ENCODE data around the gene ARFGAP1. TPM values are rescaled to one million over a fixed set of nuclear protein-coding genes. Genes with fewer than 3 reads are reported as not detected.

Gene ARFGAP1
- total RNA-seq, 1 donor, result 85.5 TPM

DNA sequence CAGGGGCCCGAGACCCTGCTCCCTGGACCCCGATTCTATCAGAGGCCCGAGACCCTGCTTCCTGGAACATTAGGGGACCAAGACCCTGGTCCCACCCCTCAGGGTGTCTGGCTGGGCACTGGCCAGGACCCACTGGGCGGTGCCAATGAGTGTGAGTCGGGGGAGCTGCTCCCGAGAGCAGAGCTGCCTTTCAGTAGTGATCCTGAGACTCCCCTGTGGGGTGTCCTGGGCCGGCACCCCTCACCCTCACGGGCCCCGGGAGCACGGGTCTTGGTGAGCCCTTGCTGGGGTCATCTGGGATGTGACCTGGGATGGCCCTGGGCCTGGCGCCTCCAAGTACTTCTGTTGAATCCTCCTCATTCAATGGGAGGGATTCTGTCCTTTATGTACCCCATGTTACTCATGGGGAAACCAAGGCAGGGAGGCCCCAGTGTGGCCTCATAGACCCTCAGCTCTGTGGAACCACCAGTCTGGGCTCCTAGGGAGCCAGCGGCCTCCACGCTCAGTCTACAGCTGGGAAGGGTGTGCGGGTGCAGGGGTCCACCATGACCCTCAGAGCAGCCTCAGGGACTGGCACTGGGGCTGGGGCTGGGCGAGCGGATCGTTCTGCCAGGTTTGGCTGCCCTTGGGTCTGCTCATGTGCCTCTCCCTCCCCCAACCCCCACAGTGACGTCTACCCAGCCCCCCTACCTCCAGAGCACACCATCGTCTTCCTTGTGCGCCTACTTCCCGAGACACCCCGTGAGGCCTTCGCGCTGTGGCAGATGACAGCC, 46.0 kb downstream of the ARFGAP1 start:
- no peak overlapping the region for H3K4me3 ChIP-seq (ENCODE audit: low read depth, low read length)
- no peak for DNase-seq (ENCODE audit: low read depth)
- TF ChIP-seq CTCF (IDR thresholded peaks at IDR 0.05; ENCODE audit: insufficient read depth, low read depth, low read length), result no peak

DNA sequence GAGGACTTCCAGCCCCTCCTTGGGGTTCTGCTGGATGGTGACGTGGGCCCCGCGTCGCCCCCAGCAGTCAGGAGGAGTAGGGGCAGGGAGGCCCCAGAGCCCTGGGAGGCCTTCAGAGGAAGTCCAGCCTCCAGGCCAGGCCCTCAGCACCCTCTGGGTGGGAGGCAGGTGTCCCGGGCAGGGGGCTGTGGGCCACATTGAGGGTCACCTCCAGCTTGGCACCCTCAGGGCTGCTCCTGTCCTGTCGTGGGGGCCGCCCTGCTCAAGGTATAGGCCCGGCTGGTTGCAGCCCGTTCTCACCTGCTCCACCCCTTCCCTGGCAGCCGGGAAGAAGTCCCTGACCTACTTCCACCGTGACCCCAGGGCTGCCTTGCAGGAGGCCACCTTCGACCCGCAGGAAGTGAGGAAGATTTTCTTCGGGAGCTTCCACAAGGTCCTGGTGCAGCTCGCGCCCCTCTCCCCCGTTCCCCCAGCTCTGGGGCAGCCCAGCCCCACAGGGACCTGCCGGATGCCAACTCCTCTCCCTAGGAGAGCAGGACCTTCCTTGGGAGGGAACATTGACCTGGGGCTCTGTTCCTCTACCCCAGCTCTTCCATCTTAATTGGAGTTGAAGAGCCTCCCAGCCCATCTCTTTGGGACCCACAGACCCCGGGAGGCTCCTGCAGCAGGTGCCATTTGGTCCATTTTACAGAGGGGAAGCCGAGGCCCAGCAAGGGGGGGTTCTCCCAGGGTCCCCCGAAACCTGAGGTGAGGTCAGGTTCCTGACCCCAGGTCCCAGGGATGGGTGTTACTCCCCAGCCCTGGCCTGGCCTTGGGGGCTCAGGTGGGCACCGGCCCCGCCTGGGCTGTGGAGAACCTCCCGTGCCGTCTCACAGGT, 46.8 kb downstream of the ARFGAP1 start:
- TF ChIP-seq CTCF (IDR thresholded peaks at IDR 0.05; ENCODE audit: insufficient read depth, low read depth, low read length), result no peak
- DNase-seq (ENCODE audit: low read depth), result no peak
- no peak overlapping the region for H3K4me3 ChIP-seq (ENCODE audit: low read depth, low read length)

- no peak for DNase-seq (ENCODE audit: low read depth)
- no peak for TF ChIP-seq CTCF (IDR thresholded peaks at IDR 0.05; ENCODE audit: insufficient read depth, low read depth, low read length)
- H3K4me3 ChIP-seq (ENCODE audit: low read depth, low read length), result no peak overlapping the region
Measured at GRCh38 chr20:63320041-63320511, 47.5 kb downstream of the ARFGAP1 start.

DNA sequence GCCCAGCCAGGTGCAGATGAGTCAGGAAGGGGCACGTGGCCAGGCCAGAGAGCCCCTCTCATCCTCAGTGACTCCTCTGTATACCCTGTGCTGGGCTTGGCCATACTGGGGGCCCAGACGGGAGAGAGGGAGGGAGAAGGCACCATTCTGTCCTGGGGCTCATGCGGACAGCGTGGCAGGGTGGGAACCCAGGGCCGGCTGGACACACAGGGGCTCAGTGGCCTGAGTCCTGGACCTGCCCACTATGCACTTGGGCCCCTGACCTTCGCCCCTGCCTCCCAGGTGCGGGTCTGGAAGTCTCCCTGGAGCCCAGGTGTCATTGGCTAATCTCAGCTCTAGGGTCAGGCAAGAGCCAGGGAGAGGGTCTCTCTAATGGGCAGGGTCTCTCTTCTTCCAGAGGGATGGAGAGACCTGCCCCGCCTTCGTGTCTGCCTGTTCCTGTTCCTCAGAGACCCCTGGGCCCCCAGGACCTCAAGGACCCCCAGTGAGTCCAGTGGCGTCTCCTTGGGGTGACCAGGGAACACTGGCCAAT, 48.1 kb downstream of the ARFGAP1 start:
- H3K4me3 ChIP-seq (ENCODE audit: low read depth, low read length), result no peak overlapping the region
- DNase-seq (ENCODE audit: low read depth), result no peak
- no peak for TF ChIP-seq CTCF (IDR thresholded peaks at IDR 0.05; ENCODE audit: insufficient read depth, low read depth, low read length)

DNA sequence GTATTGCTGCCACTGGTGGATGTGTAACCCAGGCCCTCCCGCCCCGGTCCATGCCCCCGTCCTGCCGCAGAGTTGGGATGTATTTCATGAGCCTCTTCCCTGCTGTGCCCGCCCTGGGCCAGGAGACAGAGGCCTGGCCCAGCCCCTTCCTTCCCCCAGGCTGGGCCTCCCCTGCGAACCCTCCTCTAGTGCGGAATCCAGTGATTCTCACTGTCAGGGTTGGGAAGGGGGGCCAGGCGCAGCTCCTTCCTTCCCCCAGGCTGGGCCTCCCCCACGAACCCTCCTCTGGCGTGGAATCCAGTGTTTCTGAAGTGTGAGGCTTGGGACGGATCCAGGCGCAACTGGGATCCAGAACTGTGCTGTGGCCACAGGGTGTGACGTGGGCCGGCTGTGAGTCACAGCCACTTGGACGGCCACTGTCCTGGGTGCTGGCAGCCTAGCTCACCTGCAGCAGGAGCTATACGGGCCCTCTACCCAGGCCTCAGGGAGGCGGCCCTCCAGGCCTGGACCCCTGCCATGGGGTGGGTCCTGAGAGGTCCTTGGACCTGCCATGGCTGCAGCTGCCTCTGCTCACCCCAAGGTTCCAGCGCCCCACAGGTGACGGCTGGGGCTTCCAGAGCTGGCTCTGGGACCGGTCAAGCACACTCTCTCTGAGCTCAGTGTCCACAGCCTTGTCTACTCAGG, 48.7 kb downstream of the ARFGAP1 start:
- TF ChIP-seq CTCF (IDR thresholded peaks at IDR 0.05; ENCODE audit: insufficient read depth, low read depth, low read length), result no peak
- no peak for DNase-seq (ENCODE audit: low read depth)
- no peak overlapping the region for H3K4me3 ChIP-seq (ENCODE audit: low read depth, low read length)

DNA sequence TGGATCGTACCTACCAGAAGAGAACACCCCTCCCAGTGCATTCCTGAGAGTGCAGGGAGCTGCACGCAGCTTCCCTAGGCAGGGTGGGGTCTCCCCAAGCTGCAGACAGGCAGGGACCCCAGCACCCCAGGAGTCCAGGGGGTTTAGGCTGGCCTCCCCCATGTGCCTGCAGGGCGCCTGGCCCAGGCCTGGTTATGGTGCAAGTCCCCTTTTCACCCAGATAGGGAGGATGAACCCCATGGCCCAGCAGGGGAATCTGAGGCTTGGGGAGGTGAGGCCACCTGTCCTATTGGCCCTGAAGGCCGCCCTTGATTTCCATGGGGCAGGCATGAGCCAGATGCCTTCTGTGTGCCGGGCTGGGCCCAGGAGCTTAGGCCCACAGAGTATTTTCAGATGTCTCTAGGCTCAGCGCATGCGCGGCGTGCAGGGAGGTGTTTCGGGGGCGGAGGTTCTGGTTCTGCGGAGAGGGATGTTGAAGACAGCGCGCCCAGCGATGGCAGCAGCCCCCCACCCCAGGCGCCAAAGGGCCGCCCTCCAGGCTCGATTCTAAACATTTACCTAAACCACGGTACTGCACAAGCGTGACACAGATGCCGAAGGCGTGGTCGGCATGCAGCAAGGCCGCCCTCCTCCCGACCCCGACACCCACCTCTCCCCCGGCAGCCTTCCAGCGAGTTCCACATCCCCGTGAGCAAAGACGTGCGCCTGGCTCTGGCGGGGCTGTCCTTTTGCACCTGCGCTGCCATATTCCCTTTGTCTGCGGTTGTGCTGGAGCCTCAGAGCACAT, 49.7 kb downstream of the ARFGAP1 start:
- DNase-seq (ENCODE audit: low read depth), result no peak
- H3K4me3 ChIP-seq (ENCODE audit: low read depth, low read length), result no peak overlapping the region
- no peak for TF ChIP-seq CTCF (IDR thresholded peaks at IDR 0.05; ENCODE audit: insufficient read depth, low read depth, low read length)
